ENCODE data around the gene DYNC1H1. TPM values are rescaled to one million over a fixed set of nuclear protein-coding genes. Genes with fewer than 3 reads are reported as not detected.

Gene DYNC1H1
- total and polyA plus RNA-seq, 2 of the 13 experiments (the other 11 are each of a cell fraction or from before 2014, with no cell fraction given) = 74.4 to 239 TPM

- TF ChIP-seq, protein P1, sequence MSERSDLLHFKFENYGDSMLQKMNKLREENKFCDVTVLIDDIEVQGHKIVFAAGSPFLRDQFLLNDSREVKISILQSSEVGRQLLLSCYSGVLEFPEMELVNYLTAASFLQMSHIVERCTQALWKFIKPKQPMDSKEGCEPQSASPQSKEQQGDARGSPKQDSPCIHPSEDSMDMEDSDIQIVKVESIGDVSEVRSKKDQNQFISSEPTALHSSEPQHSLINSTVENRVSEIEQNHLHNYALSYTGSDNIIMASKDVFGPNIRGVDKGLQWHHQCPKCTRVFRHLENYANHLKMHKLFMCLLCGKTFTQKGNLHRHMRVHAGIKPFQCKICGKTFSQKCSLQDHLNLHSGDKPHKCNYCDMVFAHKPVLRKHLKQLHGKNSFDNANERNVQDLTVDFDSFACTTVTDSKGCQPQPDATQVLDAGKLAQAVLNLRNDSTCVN (CRISPR knock-in tag; IDR thresholded peaks at IDR 0.05; ENCODE audit: borderline replicate concordance) = peak; percentile 55; the same call in 1 of the 2 replicates
- TF ChIP-seq ZBTB40 (IDR thresholded peaks at IDR 0.05) (no peak), ZBTB40 (CRISPR knock-in tag; IDR thresholded peaks at IDR 0.05) (peak; percentile 64; the same call in 1 of the 2 replicates), ZNF124 (CRISPR knock-in tag; IDR thresholded peaks at IDR 0.05) (no peak), HOMEZ (CRISPR knock-in tag; IDR thresholded peaks at IDR 0.05; ENCODE audit: low read depth) (no peak), REXO4 (CRISPR knock-in tag; IDR thresholded peaks at IDR 0.05; ENCODE audit: borderline replicate concordance) (no peak), SIN3B (IDR thresholded peaks at IDR 0.05; ENCODE audit: low read length) (no peak), ETV6 (CRISPR knock-in tag; conservative IDR thresholded peaks at IDR 0.05) (no peak), RBM22 (optimal IDR thresholded peaks at IDR 0.05; ENCODE audit: low read length) (no peak), ZNF788 (CRISPR knock-in tag; IDR thresholded peaks at IDR 0.05; ENCODE audit: borderline replicate concordance) (peak; percentile 42; the same call in 1 of the 2 replicates), FLYWCH1 (CRISPR knock-in tag; IDR thresholded peaks at IDR 0.05) (no peak)
- TF ChIP-seq, protein P2, sequence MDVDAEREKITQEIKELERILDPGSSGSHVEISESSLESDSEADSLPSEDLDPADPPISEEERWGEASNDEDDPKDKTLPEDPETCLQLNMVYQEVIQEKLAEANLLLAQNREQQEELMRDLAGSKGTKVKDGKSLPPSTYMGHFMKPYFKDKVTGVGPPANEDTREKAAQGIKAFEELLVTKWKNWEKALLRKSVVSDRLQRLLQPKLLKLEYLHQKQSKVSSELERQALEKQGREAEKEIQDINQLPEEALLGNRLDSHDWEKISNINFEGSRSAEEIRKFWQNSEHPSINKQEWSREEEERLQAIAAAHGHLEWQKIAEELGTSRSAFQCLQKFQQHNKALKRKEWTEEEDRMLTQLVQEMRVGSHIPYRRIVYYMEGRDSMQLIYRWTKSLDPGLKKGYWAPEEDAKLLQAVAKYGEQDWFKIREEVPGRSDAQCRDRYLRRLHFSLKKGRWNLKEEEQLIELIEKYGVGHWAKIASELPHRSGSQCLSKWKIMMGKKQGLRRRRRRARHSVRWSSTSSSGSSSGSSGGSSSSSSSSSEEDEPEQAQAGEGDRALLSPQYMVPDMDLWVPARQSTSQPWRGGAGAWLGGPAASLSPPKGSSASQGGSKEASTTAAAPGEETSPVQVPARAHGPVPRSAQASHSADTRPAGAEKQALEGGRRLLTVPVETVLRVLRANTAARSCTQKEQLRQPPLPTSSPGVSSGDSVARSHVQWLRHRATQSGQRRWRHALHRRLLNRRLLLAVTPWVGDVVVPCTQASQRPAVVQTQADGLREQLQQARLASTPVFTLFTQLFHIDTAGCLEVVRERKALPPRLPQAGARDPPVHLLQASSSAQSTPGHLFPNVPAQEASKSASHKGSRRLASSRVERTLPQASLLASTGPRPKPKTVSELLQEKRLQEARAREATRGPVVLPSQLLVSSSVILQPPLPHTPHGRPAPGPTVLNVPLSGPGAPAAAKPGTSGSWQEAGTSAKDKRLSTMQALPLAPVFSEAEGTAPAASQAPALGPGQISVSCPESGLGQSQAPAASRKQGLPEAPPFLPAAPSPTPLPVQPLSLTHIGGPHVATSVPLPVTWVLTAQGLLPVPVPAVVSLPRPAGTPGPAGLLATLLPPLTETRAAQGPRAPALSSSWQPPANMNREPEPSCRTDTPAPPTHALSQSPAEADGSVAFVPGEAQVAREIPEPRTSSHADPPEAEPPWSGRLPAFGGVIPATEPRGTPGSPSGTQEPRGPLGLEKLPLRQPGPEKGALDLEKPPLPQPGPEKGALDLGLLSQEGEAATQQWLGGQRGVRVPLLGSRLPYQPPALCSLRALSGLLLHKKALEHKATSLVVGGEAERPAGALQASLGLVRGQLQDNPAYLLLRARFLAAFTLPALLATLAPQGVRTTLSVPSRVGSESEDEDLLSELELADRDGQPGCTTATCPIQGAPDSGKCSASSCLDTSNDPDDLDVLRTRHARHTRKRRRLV (CRISPR knock-in tag; IDR thresholded peaks at IDR 0.05) = no peak
Measured at GRCh38 chr14:101961011-101961721, 3.2 kb upstream of the DYNC1H1 start (continued).
